Sigmoid colon (tissue), 7 donors: Measurements from ENCODE around the gene EIF4G3. TPM values are rescaled to one million over a fixed set of nuclear protein-coding genes. Genes with fewer than 3 reads are reported as not detected.

Source experiments
- DNase-seq: peaks from one replicate; pipeline ENCODE4 v3.0.0-alpha.2; 2019
- H3K27ac ChIP-seq, 4 donors: fragments of 200-600 bp; sonication (generic); one replicate each; pipeline ENCODE4 v1.5.1; 2016 to 2019; ENCODE audit warnings: mild to moderate bottlenecking in 1 of 4
- H3K27me3 ChIP-seq, 3 donors: fragments of 200-600 bp; sonication (generic); one replicate each; pipeline ENCODE4 v1.5.1; 2019; ENCODE audit warnings: mild to moderate bottlenecking in 1 of 3
- H3K36me3 ChIP-seq, 4 donors: fragments of 200-600 bp; sonication (generic); one replicate each; pipeline ENCODE4 v1.5.1; 2016 to 2019
- H3K4me1 ChIP-seq, 4 donors: fragments of 200-600 bp; sonication (generic); one replicate each; pipeline ENCODE4 v1.5.1; 2017 to 2019
- H3K4me3 ChIP-seq, 4 donors: fragments of 200-600 bp; sonication (generic); one replicate each; pipeline ENCODE4 v1.5.1; 2017 to 2019; ENCODE audit warnings: mild to moderate bottlenecking in 2 of 4, moderate library complexity in 1 of 4
- H3K9me3 ChIP-seq, 4 donors: fragments of 200-600 bp in 3 of 4; sonication (generic) in 3 of 4; one replicate each; pipeline versions ENCODE4 v1.5.1 to v1.6.1; 2013 to 2019
- CTCF ChIP-seq, 4 experiments: fragments of 450-650 bp in 3 of 4; fragments of 200-600 bp in 1 of 4; IDR thresholded peaks; one replicate each; pipeline ENCODE4 v1.5.1; 2016 to 2019; ENCODE audit warnings: antibody characterized with exemption in 4 of 4, mild to moderate bottlenecking in 3 of 4, moderate library complexity in 2 of 4
- EP300 ChIP-seq, 4 donors: sonication (generic); formaldehyde crosslinking; IDR thresholded peaks; one replicate each; pipeline ENCODE4 v1.6.1; 2017; ENCODE audit warnings: antibody characterized with exemption in 4 of 4
- POLR2A ChIP-seq, 2 donors: fragments of 450-650 bp; IDR thresholded peaks; one replicate each; pipeline ENCODE4 v1.6.1; 2016; ENCODE audit warnings: antibody characterized with exemption in 2 of 2, mild to moderate bottlenecking in 2 of 2, moderate library complexity in 2 of 2
- POLR2AphosphoS5 ChIP-seq, 4 donors: sonication (generic); formaldehyde crosslinking; IDR thresholded peaks; one replicate each; pipeline ENCODE4 v1.6.1; 2017; ENCODE audit warnings: antibody characterized with exemption in 4 of 4
- WGBS, 2 donors: extraction: QIAGEN DNeasy Blood & Tissue Kit; methylation state at CpG; one replicate each; pipeline ENCODE4 v1.1.7; 2013; 5-methylcytosine and 5-hydroxymethylcytosine counted together
- intact Hi-C: fragments of 100-400 bp; cut with DNase I; formaldehyde crosslinking; loops from one replicate; pipeline ENCODE4 v1.15.1; 2023
- polyA plus RNA-seq, 3 donors: library from polyadenylated mRNA; stranded (reverse); fragments of 200-250 nt; gene quantifications; one replicate each; pipeline ENCODE4 v1.2.3, GENCODE V29; 2013
- total RNA-seq, 4 donors: library from RNA; depleted of rRNA; stranded (reverse); fragments of >200 nt; gene quantifications; one replicate each; pipeline ENCODE4 v1.1.0, GENCODE V29; 2016
- donor health status: healthy with polysubstance abuse.
- donor health status: Bipolar disorder and iron deficiency.
- donor health status: healthy.

The EIF4G3 gene
- total and polyA plus RNA-seq, 7 donors, result 13.4 to 65.9 (median 33.5) TPM

GRCh38 chr1:20972855-20973254, 203.8 kb downstream of the EIF4G3 start:
- Histone ChIP-seq H3K27ac (no peak overlapping the region), H3K36me3 (peaks cover 0 to 44% (median 24%) of the 10 kb centered on the region in 4 donors), H3K9me3 (no peaks in the 10 kb centered on the region), H3K4me1 (peaks cover 0 to 4% (median 0%) of the 10 kb centered on the region in 4 donors), H3K4me3 (no peak overlapping the region), H3K27me3 (no peaks in the 10 kb centered on the region)
- no peak for DNase-seq
- TF ChIP-seq POLR2A (IDR thresholded peaks at IDR 0.05) (no peak), CTCF (IDR thresholded peaks at IDR 0.05) (no peak), POLR2AphosphoS5 (IDR thresholded peaks at IDR 0.05) (no peak)
- intact Hi-C loops, result no loop called here
- 98 to 99% methylated on average over 5 of the region's 5 CpGs for WGBS, 2 donors

GRCh38 chr1:20964540-20965484, 211.9 kb downstream of the EIF4G3 start:
- TF ChIP-seq POLR2AphosphoS5 (IDR thresholded peaks at IDR 0.05) (no peak), CTCF (IDR thresholded peaks at IDR 0.05) (no peak), EP300 (IDR thresholded peaks at IDR 0.05) (no peak), POLR2A (IDR thresholded peaks at IDR 0.05) (no peak)
- Histone ChIP-seq H3K4me1 (no peaks in the 10 kb centered on the region), H3K27ac (no peak overlapping the region), H3K9me3 (no peaks in the 10 kb centered on the region), H3K4me3 (no peak overlapping the region), H3K36me3 (peaks cover 0 to 21% (median 8%) of the 10 kb centered on the region in 4 donors), H3K27me3 (no peaks in the 10 kb centered on the region)
- intact Hi-C loops, result no loop called here
- 13 to 46% methylated on average over 7 of the region's 7 CpGs for WGBS, 2 donors
- DNase-seq, result no peak

GRCh38 chr1:20962576-20963258, 214.0 kb downstream of the EIF4G3 start:
- H3K27me3 ChIP-seq, result no peaks in the 10 kb centered on the region
- H3K36me3 ChIP-seq, result no peaks in the 10 kb centered on the region
- DNase-seq, result no peak
- H3K4me1 ChIP-seq, result no peaks in the 10 kb centered on the region
- no peak overlapping the region for H3K27ac ChIP-seq
- 88 to 98% methylated on average over 2 of the region's 2 CpGs for WGBS, 2 donors
- intact Hi-C loops, result no loop called here
- no peak overlapping the region for H3K4me3 ChIP-seq
- no peaks in the 10 kb centered on the region for H3K9me3 ChIP-seq
- no peak for TF ChIP-seq POLR2AphosphoS5 (IDR thresholded peaks at IDR 0.05)
- TF ChIP-seq POLR2A (IDR thresholded peaks at IDR 0.05), result no peak
- TF ChIP-seq EP300 (IDR thresholded peaks at IDR 0.05), result no peak
- TF ChIP-seq CTCF (IDR thresholded peaks at IDR 0.05), result no peak

GRCh38 chr1:20958430-20958829, 218.3 kb downstream of the EIF4G3 start:
- 86 to 87% methylated on average over 1 of the region's 1 CpG for WGBS, 2 donors
- no peaks in the 10 kb centered on the region for H3K27me3 ChIP-seq
- H3K36me3 ChIP-seq, result no peaks in the 10 kb centered on the region
- no peaks in the 10 kb centered on the region for H3K9me3 ChIP-seq
- no peak overlapping the region for H3K4me3 ChIP-seq
- no peak for TF ChIP-seq POLR2A (IDR thresholded peaks at IDR 0.05)
- no peak for TF ChIP-seq EP300 (IDR thresholded peaks at IDR 0.05)
- TF ChIP-seq CTCF (IDR thresholded peaks at IDR 0.05), result no peak
- no peak for TF ChIP-seq POLR2AphosphoS5 (IDR thresholded peaks at IDR 0.05)
- intact Hi-C loops, result no loop called here
- no peaks in the 10 kb centered on the region for H3K4me1 ChIP-seq
- H3K27ac ChIP-seq, result no peak overlapping the region
- DNase-seq, result no peak
